Nephron (organoid): ENCODE measurements around the gene PBLD.

Experiments used
- H3K27ac Mint-ChIP-seq, 3 experiments: 2 replicates each; pipeline ENCODE4 v1.8.0; 2020; ENCODE audit warnings: mixed read lengths in 3 of 3, mild to moderate bottlenecking in 2 of 3, moderate library complexity in 1 of 3
- H3K27me3 Mint-ChIP-seq: 2 replicates; pipeline ENCODE4 v1.8.0; 2021; ENCODE audit warnings: low read depth, mild to moderate bottlenecking, moderate library complexity, mixed read lengths
- H3K36me3 Mint-ChIP-seq: 2 replicates; pipeline ENCODE4 v1.8.0; 2020; ENCODE audit warnings: low read depth, mixed read lengths
- H3K4me1 Mint-ChIP-seq: 2 replicates; pipeline ENCODE4 v1.8.0; 2020; ENCODE audit warnings: mixed read lengths
- H3K4me3 Mint-ChIP-seq, 3 experiments: 2 replicates each; pipeline ENCODE4 v1.8.0; 2020; ENCODE audit warnings: mild to moderate bottlenecking in 3 of 3, mixed read lengths in 3 of 3, moderate library complexity in 2 of 3
- H3K9me3 Mint-ChIP-seq: 2 replicates; pipeline ENCODE4 v1.8.0; 2020; ENCODE audit warnings: mixed read lengths
- TF ChIP-seq, protein P1 (sequence below), 3 experiments: fragments of 200-600 bp; sonication (generic); IDR thresholded peaks; one replicate each; pipeline ENCODE4 v1.5.0; 2021; ENCODE audit warnings: antibody characterized with exemption in 3 of 3; ENCODE audit not compliant: unreplicated experiment in 3 of 3

PBLD gene

DNA sequence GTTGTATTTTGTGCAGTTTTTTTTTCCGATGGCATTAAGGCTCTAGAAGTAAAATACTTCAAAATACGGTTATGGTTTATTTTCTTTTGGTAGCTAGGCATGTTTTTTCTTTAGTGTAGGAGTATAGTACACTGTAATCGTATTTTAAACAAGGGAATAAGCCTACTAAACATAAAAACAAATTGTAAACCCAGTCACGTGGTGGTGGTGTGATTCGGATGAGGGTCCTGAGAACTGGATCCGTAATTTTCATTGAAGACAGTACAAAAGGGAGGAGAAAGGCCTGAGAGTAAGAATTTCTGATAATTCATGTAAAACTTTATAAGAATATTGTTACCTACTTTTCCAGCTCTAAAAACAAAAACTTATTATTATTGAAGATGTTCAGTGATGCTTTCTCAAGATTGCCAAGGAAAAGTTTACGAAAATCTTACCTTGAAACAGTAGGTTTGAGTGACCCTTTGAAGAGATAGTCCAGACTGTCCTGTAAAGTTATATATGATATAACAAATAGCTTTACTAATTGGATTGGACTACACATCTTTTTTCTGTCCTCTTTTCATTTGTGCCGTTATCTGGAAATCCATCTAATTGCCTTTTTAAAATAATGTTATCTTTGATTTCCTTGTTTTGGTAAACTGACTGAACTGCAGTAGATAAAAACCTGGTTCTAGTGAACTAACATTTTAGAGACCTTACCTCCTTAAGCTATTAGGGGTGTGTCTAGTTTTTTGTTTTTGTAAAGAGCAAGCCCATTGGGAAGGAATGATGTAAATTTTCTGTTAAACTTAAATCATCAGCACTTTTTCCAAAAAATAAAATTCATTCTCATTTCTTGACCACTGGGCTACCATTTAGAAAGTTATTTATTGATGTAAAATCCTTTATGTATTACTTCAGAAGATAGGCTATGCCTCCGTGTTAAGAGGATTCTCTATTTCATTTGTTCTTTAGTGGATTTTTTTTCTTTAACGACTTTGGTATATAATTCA, 1.0 kb upstream of the PBLD start:
- Mint-ChIP-seq H3K4me1 (peaks cover 61% of the 10 kb centered on the region), H3K36me3 (peaks cover 29% of the 10 kb centered on the region), H3K9me3 (no peaks in the 10 kb centered on the region), H3K27me3 (no peaks in the 10 kb centered on the region), H3K4me3 (peak overlapping the region; percentile 99 to 100 (median 100)), H3K27ac (peak overlapping the region; percentile 99 to 100 (median 100))
- TF ChIP-seq, protein P1, sequence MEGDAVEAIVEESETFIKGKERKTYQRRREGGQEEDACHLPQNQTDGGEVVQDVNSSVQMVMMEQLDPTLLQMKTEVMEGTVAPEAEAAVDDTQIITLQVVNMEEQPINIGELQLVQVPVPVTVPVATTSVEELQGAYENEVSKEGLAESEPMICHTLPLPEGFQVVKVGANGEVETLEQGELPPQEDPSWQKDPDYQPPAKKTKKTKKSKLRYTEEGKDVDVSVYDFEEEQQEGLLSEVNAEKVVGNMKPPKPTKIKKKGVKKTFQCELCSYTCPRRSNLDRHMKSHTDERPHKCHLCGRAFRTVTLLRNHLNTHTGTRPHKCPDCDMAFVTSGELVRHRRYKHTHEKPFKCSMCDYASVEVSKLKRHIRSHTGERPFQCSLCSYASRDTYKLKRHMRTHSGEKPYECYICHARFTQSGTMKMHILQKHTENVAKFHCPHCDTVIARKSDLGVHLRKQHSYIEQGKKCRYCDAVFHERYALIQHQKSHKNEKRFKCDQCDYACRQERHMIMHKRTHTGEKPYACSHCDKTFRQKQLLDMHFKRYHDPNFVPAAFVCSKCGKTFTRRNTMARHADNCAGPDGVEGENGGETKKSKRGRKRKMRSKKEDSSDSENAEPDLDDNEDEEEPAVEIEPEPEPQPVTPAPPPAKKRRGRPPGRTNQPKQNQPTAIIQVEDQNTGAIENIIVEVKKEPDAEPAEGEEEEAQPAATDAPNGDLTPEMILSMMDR (IDR thresholded peaks at IDR 0.05; ENCODE audit: unreplicated experiment in 3 of 3) = no peak

DNA sequence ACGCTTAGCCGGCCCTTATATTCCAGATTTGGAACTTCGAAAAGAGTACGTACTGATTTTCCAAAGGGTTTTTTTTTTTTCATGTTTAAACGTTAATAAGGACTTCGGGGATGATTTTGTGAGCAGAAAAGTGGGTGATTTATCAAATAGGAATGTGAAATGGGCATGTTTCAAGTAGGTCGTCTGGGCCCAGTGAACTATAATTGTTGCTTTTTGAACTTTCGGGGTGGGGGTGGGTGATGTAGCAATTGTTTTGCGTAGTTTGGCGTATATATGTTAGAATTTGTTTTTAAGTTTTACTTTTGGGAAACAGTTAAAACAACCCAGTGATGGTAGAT, 299 bp upstream of the PBLD start:
- Mint-ChIP-seq H3K36me3 (peaks cover 24% of the 10 kb centered on the region), H3K27ac (peak overlapping the region; percentile 99 to 100 (median 100)), H3K9me3 (no peaks in the 10 kb centered on the region), H3K27me3 (no peaks in the 10 kb centered on the region), H3K4me1 (peaks cover 62% of the 10 kb centered on the region), H3K4me3 (peak overlapping the region; percentile 99 to 100 (median 100))
- TF ChIP-seq, protein P1 (IDR thresholded peaks at IDR 0.05; ENCODE audit: unreplicated experiment in 3 of 3) = peak in 1 of 3 experiments; percentile 1

DNA sequence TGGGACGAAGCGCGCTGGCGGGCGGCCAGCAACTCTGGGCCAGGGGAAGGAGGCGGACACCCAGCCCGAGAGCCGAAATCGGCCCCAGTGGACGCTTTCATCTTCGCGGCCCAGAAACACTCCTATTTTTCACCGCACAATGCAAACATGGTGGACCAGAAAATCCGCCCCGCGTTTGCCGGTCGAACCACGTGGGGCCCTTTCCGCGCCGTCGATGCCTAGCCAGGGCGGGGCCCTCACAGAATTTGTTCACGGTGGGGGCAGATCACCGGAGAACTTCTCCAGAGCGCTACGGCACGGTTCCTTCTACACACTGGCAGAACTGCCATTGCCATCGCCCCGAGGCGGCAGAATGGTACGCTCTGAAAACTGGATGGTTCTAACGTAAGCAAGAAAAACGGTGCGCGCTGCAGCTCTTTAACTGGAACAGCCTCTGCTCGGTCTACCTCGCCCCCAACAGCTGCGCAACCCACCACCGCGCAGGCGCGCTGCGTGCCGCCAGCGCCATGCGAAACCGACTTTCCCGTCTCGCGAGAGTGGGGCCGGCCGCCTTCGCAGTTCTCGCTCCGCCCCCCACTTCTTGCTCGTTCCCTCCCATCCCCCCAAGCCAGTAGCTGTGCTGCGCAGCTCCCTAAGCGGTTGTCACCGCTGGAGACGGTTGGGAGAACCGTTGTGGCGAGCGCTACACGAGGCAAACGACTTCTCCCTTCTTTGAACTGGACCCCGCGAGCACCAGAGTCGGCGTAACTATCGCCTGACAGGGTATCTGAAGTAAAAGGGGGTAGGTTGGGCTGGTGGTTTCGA, 1.1 kb downstream of the PBLD start, which contains the start of gene HNRNPH3:
TSS of gene HNRNPH3 (plus strand) at position 610 of the 804 bp plus-strand sequence. CDS start 5,158 bp downstream, outside the sequence.
- Mint-ChIP-seq H3K27ac (peak within 1 kb of the TSS; percentile 99 to 100 (median 100)), H3K4me3 (peak within 1 kb of the TSS; percentile 99 to 100 (median 100)), H3K4me1 (peaks cover 50% of the 10 kb centered on the region), H3K36me3 (peaks cover 13% of the 10 kb centered on the region), H3K9me3 (no peaks in the 10 kb centered on the region), H3K27me3 (no peaks in the 10 kb centered on the region)
- TF ChIP-seq, protein P1 (IDR thresholded peaks at IDR 0.05; ENCODE audit: unreplicated experiment in 3 of 3) = no peak

GRCh38 chr10:68330852-68331454, 1.8 kb downstream of the PBLD start:
- Mint-ChIP-seq H3K9me3 (no peaks in the 10 kb centered on the region), H3K27ac (peak overlapping the region; percentile 99 to 100 (median 100)), H3K4me3 (peak overlapping the region; percentile 99 to 100 (median 100)), H3K4me1 (peaks cover 43% of the 10 kb centered on the region), H3K36me3 (peaks cover 10% of the 10 kb centered on the region), H3K27me3 (no peaks in the 10 kb centered on the region)
- TF ChIP-seq, protein P1 (IDR thresholded peaks at IDR 0.05; ENCODE audit: unreplicated experiment in 3 of 3) = no peak

DNA sequence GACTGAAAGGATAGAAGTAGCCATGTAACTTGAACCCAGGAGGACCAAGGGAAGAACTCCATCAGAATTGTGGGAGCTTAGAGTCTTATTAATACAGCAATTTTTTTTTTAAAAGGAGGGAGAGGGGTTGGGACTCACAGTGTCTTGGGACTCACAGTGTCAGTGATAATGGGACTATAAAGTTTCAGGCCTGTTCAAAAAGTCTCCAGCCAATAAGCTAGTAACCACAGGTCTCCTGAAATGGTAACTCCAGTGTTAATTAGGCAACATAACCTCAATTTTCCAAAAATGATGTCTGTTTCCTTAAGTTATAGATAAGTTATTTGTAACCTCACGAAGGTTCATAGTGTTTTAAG, 3.2 kb downstream of the PBLD start:
- no peaks in the 10 kb centered on the region for H3K27me3 Mint-ChIP-seq
- H3K36me3 Mint-ChIP-seq = peaks cover 8% of the 10 kb centered on the region
- H3K9me3 Mint-ChIP-seq = no peaks in the 10 kb centered on the region
- TF ChIP-seq, protein P1 (IDR thresholded peaks at IDR 0.05; ENCODE audit: unreplicated experiment in 3 of 3) = no peak
- H3K4me1 Mint-ChIP-seq = peaks cover 28% of the 10 kb centered on the region
- H3K27ac Mint-ChIP-seq = peak overlapping the region; percentile 95 to 100 (median 99)
- H3K4me3 Mint-ChIP-seq = peak overlapping the region; percentile 58 to 78 (median 75)
